Prostate gland (tissue), 2 donors: ENCODE data around the gene MPZL2. TPM values are rescaled to one million over a fixed set of nuclear protein-coding genes. Genes with fewer than 3 reads are reported as not detected.

Experiments
- DNase-seq: peaks from one replicate; pipeline ENCODE4 v3.0.0-alpha.2; 2019; ENCODE audit warnings: low spot score
- H3K27ac ChIP-seq, 2 donors: fragments of 200-600 bp; sonication (generic); 2 replicates each; pipeline ENCODE4 v1.5.1; 2017 to 2019
- H3K27me3 ChIP-seq: fragments of 200-600 bp; sonication (generic); replicated peaks from 2 replicates; pipeline ENCODE4 v1.5.1; 2019; ENCODE audit not compliant: insufficient read depth
- H3K36me3 ChIP-seq, 2 donors: fragments of 200-600 bp; sonication (generic); 1 replicate in 1 of 2; 2 replicates in 1 of 2; pipeline versions ENCODE4 v1.5.1 to v1.8.1; 2017 to 2019
- H3K4me1 ChIP-seq: fragments of 200-600 bp; sonication (generic); replicated peaks from 2 replicates; pipeline ENCODE4 v1.5.1; 2019
- H3K4me3 ChIP-seq, 2 donors: fragments of 200-600 bp; sonication (generic); 2 replicates each; pipeline ENCODE4 v1.5.1; 2017 to 2019
- H3K9me3 ChIP-seq: fragments of 200-600 bp; sonication (generic); 2 replicates; pipeline ENCODE4 v1.5.1; 2017
- CTCF ChIP-seq, 4 experiments: fragments of 200-600 bp in 2 of 4; fragments of 450-650 bp in 2 of 4; sonication (generic) in 2 of 4; IDR thresholded peaks; 1 replicate in 3 of 4; 2 replicates in 1 of 4; pipeline ENCODE4 v1.5.1; 2016 to 2019; ENCODE audit warnings: antibody characterized with exemption in 4 of 4, mild to moderate bottlenecking in 2 of 4, moderate library complexity in 2 of 4
- POLR2A ChIP-seq: fragments of 450-650 bp; IDR thresholded peaks from one replicate; pipeline ENCODE4 v1.6.1; 2016; ENCODE audit warnings: antibody characterized with exemption, mild to moderate bottlenecking
- POLR2AphosphoS5 ChIP-seq: sonication (generic); formaldehyde crosslinking; IDR thresholded peaks from one replicate; pipeline ENCODE4 v1.6.1; 2017; ENCODE audit warnings: antibody characterized with exemption
- WGBS: methylation state at CpG from one replicate; pipeline ENCODE4 v1.1.5; 2018; 5-methylcytosine and 5-hydroxymethylcytosine counted together
- intact Hi-C: fragments of 100-400 bp; cut with DNase I; formaldehyde crosslinking; loops from one replicate; pipeline ENCODE4 v1.14.2; 2022
- total RNA-seq, 2 donors: library from RNA; depleted of rRNA; stranded (reverse); fragments of >200 nt; gene quantifications; one replicate each; pipeline ENCODE4 v1.1.0, GENCODE V29; 2016

The MPZL2 gene
- total RNA-seq, 2 donors from 2014 or later: 73.7 to 103 TPM

- no peaks in the 10 kb centered on the region for H3K9me3 ChIP-seq
- intact Hi-C loops: no loop called here
- H3K36me3 ChIP-seq: no peaks in the 10 kb centered on the region
- no peak overlapping the region for H3K4me3 ChIP-seq
- TF ChIP-seq CTCF (IDR thresholded peaks at IDR 0.05) (no peak), POLR2AphosphoS5 (no peak), POLR2A (no peak)
- H3K4me1 ChIP-seq: no peaks in the 10 kb centered on the region
- no peaks in the 10 kb centered on the region for H3K27me3 ChIP-seq
- no peak for DNase-seq
- H3K27ac ChIP-seq: no peak overlapping the region
- 85% methylated on average over 5 of the region's 5 CpGs for WGBS
These were observed 29.3 kb downstream of the MPZL2 start for GRCh38 chr11:118234833-118235232.

GRCh38 chr11:118233850-118234249 is 30.2 kb downstream of the MPZL2 start:
- Histone ChIP-seq H3K27me3 (no peaks in the 10 kb centered on the region), H3K36me3 (no peaks in the 10 kb centered on the region), H3K27ac (no peak overlapping the region), H3K4me3 (no peak overlapping the region), H3K4me1 (no peaks in the 10 kb centered on the region), H3K9me3 (no peaks in the 10 kb centered on the region)
- intact Hi-C loops: no loop called here
- TF ChIP-seq CTCF (IDR thresholded peaks at IDR 0.05) (no peak), POLR2A (no peak)
- DNase-seq: no peak
- 95% methylated on average over 1 of the region's 1 CpG for WGBS

- H3K4me3 ChIP-seq: no peak overlapping the region
- H3K9me3 ChIP-seq: no peaks in the 10 kb centered on the region
- WGBS: 92% methylated on average over 5 of the region's 5 CpGs
- H3K27me3 ChIP-seq: no peaks in the 10 kb centered on the region
- intact Hi-C loops: no loop called here
- H3K4me1 ChIP-seq: no peaks in the 10 kb centered on the region
- H3K27ac ChIP-seq: no peak overlapping the region
- DNase-seq: no peak
- no peaks in the 10 kb centered on the region for H3K36me3 ChIP-seq
- TF ChIP-seq CTCF (IDR thresholded peaks at IDR 0.05) (no peak), POLR2AphosphoS5 (no peak), POLR2A (no peak)
These were observed 30.7 kb downstream of the MPZL2 start for GRCh38 chr11:118233377-118233776.

GRCh38 chr11:118232659-118233058 is 31.4 kb downstream of the MPZL2 start:
- Histone ChIP-seq H3K4me1 (no peaks in the 10 kb centered on the region), H3K27me3 (no peaks in the 10 kb centered on the region), H3K9me3 (no peaks in the 10 kb centered on the region), H3K4me3 (no peak overlapping the region), H3K36me3 (no peaks in the 10 kb centered on the region), H3K27ac (no peak overlapping the region)
- intact Hi-C loops: no loop called here
- DNase-seq: no peak
- 67% methylated on average over 1 of the region's 1 CpG for WGBS
- no peak for TF ChIP-seq CTCF (IDR thresholded peaks at IDR 0.05)
- no peak for TF ChIP-seq POLR2A
- TF ChIP-seq POLR2AphosphoS5: no peak

- H3K4me1 ChIP-seq: no peaks in the 10 kb centered on the region
- TF ChIP-seq POLR2AphosphoS5 (no peak), CTCF (IDR thresholded peaks at IDR 0.05) (no peak), POLR2A (no peak)
- DNase-seq: no peak
- H3K36me3 ChIP-seq: no peaks in the 10 kb centered on the region
- no peaks in the 10 kb centered on the region for H3K9me3 ChIP-seq
- no peak overlapping the region for H3K4me3 ChIP-seq
- intact Hi-C loops: no loop called here
- H3K27me3 ChIP-seq: no peaks in the 10 kb centered on the region
- no peak overlapping the region for H3K27ac ChIP-seq
These were observed 32.6 kb downstream of the MPZL2 start for GRCh38 chr11:118231461-118231860.
